Daoy (cell line): ENCODE measurements around the gene LHCGR. TPM values are rescaled to one million over a fixed set of nuclear protein-coding genes. Genes with fewer than 3 reads are reported as not detected.
"Not testable (repeated sequence)": the region's sequence is repeated elsewhere in the genome, so short reads cannot be mapped to it uniquely, and the experiment has no call there.

ENCODE experiments used
- DNase-seq: peaks from one replicate; pipeline ENCODE4 v3.0.0-alpha.2; 2015; ENCODE audit warnings: low read depth
- total RNA-seq: library from RNA; depleted of rRNA; stranded (reverse); fragments of >200 nt; shearing (Covaris generic); gene quantifications from 2 replicates; pipeline ENCODE4 v1.2.3, GENCODE V29; 2014; rRNA removed

Gene LHCGR
- total RNA-seq, 1 experiment from 2014 or later, result not detected

DNA sequence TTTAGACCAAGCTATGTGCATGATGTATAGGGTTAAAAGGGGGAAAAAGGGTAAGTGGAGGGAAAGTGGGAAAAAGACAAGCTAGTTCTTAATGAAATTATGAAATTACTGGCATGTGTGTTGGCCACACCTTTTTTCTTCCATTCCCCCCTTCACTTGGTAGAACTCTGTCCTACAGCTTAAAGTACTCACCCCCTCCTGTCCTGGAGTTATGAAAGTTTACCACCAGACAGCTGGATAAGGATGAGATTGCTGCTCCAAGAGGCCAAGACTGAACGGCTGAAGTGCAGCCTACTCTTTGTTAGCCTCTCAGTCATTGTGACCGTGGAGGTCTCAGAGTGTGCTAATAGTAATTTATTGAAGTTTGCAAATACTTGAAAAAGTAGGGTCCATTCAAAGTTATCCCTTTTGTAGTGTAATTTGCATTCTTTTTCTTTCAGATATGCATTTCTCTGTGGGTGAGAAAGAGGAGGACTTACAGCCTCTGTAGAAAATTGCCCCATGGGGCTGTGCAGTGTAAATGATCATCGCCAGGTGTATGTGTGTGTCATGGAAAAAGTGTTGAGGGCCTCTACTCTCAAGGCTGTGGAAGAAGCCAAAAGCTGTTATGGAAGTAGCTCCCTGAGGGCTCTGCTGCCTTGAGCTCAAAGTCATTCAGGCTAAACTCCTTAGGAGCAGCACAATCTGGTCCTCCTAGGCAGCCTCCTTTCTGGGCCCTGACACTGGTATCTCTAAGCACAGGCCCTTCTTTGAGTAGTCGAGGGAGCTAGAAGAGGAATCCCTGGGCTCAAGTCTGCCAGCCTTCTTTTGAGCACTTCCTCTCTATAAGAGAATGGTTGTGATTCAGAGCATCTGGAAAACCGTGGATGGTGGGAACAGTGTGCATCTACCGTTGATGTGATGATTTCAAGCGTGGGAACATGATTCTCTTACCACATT is 46.2 kb downstream of the LHCGR start:
- DNase-seq, result no peak

DNA sequence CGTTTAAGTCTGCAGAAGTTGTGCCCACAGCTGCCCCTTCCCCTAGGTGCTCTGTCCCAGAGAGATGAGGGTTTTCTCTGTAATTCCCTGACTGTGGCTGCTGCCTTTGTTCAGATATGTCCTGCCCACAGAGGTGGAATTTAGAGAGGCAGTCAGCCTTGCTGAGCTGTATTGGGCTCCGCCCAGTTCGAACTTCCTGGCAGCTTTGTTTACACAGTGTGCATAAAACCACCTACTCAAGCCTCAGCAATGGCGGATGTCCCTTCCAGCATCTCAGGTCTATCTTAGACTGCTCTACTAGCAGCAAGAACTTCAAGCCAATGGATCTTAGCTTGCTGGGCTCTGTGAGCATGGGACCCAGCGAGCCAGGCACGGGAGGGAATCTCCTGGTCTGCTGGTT is 48.1 kb downstream of the LHCGR start:
- no peak for DNase-seq

DNA sequence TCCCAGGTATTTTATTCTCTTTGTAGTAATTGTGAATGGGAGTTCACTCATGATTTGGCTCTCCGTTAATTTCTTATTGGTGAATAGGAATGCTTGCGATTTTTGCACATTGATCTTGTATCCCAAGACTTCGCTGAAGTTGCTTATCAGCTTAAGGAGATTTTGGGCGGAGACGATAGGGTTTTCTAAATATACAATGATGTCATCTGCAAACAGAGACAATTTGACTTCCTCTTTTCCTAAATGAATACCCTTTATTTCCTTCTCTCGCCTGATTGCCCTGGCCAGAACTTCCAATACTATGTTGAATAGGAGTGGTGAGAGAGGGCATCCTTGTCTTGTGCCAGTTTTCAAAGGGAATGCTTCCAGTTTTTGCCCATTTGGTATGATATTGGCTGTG is 51.9 kb downstream of the LHCGR start:
- DNase-seq, result not testable (repeated sequence)

DNA sequence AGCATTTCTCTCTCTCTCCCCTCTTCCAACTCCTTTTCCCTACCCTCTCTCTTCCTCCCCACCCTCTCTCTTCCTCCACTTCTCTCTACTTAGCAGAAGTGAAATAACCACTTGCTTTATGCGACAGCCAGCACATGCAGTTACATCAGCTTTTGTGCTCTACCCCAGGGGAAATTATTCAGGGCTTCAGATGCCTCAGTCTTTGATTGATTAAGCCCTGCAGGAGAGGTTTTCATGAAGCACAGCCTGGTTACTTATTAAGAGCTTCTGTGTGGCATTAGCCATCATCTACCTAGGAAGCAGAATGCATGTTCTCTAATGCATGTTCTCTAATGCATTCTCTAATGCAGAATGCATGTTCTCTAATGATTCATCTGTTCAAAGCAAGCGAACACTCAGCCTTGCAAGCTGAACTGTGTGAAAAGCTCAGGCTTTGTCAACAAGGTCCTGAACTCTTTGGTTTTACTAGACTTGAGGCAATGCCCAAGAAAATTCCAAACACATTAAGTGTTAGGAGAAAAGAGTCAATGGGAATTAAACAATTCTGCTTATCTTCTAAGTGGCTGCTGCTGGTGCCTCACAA is 56.1 kb downstream of the LHCGR start:
- no peak for DNase-seq

DNA sequence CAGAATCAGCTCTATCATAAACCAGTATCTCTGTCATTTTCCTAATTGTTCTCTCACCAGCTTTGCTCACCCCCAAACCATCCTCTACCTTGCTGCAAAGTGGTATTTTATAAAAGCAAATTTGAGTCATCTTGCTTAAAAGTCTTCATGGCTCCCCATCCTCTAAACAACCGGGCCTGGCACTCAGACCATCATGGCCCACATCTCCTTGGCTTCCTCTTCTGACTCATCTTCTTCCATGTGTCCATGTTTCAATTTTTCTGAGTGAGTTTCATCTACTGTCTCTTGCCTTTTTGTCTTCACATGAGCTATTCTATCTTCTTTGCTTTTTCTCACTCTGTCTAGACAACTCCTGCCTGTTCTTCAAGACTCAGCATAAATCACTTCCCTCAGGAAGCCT is 58.6 kb downstream of the LHCGR start:
- DNase-seq, result no peak

DNA sequence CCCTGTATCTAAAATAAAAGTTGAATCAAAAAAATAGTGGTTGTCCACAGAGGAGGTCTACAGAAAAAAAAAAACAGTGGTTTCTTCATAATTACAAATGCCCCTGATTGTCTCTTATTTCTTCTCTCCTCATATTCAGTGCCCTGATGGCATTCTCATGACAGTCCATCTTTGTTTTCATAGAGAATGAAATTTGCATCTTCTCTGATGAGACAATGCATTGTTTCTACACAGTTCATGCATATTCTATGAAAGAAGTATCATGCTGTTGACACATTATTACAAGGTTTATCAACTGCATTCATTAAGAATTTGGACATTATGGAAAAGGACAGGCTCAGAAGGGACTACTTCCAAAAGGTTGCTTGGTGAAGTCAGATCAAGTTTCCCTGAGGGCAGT is 59.5 kb downstream of the LHCGR start:
- DNase-seq, result no peak

DNA sequence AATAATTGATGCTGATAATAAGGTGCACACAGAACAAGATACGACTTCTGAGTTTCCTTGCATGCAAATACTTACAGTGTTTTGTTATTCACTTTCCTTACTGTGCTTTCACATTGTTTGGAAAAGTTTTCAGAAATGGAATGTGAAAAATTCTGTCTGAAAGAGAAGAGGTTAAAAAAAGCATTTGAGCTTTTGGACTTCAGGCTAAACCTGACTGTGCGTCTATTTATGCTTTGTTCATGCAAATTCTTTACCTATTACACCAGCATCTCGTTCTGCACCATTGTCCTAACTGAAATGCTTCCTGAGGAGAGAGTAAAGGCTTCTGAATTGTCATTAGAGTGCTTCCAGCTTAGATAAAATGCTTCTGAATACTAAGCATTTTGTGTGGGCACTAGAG is 61.4 kb downstream of the LHCGR start:
- DNase-seq, result no peak

DNA sequence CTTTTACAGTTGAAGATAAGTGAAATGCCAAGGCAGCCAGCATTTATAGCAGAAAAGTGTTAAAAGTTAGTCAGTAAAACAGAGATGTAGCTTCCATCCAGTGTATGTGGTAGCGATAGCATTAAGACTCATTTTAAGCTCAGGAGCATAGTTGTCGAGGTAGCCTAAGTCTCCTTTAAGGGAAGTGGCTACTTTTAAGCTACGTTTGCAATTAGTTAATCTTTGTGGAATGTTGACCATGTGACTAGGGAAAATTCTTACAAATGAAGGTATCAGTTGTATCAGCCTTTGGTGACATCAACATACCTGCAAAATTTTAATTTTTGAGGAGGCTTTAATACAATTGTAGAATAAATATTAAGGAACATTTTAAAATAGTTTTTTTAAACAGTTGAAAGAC is 61.9 kb downstream of the LHCGR start:
- DNase-seq, result no peak

DNA sequence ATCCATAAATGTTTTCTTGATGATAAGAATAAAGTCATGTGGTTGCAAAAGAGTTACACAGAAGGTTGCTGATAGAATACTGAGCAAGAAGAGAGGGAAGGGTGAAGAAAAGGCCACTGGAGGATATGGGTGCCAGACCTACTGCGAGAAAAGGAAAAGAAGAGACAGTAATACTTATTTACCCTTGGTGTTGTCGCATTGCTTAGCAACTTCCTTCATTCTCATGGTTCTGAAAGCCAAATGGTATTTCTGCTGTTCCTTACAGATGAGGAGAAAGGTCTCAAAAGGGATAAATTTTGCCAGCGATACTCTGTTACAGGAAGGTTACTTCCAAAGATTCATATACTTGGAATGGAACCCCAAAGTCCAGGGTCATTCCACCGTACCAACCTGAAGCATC is 62.5 kb downstream of the LHCGR start:
- DNase-seq, result no peak

DNA sequence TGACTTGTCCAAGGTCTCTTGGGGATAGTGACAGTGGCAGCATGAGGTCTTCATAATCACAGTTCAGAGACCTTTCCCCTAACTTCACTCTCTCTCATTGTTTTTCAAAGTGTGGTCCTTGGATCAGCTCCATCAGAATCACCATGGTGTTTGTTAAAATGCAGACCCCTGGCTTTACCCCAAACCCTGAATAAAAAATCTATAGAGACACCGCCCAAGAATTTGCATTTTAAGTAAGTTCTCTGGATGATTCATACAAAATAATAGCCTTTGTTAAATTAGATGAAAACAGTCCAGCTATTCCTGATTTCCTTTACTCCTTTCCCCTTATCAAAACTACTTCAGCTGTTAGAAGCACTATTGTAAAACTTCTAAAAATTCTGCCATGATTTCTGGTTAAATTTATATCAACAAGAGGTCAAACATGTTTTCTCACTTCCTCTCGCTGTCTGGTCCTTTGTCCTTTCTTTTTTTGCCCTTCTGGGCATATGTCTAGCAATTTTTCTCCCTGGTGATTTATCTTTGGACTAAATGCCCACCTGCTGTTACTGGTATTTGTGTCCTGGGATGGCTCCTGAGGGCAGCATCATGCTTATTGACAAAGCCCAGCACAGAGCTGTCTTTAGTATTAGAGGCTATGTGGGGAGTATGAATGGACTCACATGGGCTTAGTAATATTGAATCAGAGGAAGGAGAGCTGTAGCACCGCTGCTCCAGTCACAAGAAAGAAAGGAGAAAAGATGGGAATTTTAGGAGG is 63.4 kb downstream of the LHCGR start:
- DNase-seq, result no peak

DNA sequence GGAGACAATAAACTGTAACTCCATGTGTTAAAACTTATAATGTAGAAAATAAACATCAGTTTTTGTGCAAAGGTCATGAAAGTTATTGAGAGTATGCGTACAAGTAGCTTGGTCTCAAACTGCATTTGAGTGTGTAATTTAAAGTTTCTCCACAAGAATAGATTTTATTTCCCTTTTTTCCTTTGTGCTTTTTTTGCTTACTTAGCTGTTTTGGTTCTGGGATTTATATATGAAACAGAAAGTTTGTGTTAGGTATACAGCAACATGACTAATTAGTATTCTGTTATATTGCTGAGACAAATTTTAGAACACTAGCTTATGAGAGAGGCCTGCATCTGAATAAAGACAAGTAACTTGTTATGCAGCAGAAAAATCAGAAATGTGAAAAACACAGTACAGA is 70.4 kb downstream of the LHCGR start:
- no peak for DNase-seq

DNA sequence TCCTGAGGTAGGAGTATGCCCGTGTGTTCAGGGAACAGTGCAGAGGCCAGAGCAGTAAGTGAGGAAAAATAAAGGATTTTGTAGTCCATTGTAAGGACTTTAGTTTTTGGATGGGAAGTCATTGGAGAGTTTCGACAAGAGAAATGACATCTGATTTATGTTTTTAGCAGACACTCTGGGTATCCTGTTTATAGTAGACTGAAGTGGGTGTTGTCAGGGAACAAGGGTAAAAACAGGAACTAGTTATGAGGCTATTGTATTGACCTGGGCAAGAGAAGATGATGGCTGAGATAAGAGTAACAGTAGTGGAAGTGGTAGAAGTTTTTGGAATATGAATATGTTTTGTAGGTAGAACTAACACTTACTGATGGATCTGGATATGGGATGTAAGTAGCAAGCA is 78.1 kb downstream of the LHCGR start:
- DNase-seq, result no peak

DNA sequence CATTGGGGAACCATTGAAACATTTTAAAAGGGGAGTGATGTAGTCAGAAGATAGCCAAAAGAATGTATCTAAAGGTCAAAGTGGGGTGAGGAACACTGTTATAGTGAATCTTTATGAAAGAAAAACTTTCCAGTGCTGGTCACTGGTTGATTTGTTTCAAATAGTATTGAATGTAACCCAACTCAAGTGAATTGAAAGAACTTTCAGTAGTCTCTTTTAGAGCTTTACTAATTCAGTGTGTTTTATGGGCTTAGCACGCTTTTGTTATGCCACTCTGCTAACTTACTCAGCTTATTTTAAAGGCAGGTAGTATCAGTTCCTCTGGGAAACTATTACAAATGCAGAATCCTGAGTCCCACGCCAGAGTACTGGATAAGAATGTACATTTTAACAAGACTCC is 80.6 kb downstream of the LHCGR start:
- DNase-seq, result no peak

DNA sequence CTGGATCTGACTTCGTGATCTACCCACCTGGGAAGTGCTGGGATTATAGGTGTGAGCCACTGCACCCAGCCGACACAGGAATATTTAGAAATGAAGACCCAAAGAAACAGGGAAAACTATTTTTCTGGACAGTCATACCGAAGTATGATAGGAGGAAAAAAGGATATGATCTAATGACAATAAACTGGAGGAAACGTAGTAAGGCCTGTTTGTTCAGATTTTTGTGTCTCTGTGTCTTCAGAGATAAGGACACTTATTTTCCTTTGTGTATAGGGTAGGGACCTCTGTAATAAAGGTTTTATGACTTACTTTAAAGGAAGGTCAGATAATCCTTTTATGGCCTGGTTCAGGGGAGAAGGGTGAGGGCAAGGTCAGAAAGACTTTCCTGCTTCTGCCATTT is 81.9 kb downstream of the LHCGR start:
- DNase-seq, result no peak

DNA sequence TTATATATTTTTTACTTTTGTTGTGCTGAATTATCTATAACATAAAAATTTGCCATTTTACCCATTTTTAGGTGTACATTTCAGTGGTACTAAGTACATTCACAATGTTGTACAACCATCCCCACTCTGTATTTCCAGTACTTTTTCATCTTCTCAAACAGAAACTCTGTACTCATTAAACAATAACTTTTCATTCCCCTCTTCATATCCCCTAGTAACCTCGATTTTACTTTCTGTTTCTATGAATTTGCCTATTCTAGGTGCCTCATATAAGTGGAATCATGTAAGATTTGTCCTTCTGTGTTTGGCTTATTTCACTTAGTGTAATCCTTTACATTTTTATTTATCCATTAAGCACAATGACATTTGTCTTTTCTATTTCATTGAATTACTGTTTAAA is 86.5 kb downstream of the LHCGR start:
- no peak for DNase-seq

DNA sequence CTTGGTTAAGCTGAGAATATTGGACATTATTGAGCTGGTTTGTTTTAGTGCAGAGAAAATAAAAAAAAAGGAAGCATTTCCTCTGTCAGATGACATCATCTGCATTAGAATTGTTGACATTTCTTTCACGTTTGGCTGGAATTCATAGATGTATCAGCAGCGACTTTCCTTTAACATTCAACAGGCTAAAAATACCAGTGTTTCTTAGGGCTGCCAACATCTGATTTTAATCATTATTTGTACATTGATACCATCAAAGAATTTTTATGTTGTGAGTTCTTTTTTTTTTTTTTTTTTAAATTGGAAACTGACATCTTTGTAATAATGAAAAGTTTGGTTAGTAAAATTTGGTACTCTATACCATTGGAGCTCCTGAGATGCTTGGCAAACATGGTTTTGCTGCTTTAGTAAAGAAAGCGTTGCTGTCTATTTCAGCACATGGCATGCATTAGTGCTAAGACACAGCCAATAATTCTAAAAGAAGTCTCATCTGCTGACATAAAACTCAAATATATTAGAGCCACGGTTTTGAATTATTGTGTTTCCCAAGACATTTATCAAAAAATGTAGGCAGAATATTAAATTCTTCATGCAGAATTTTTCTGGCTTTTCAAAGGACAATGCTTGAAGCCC is 104.2 kb downstream of the LHCGR start:
- DNase-seq, result no peak

DNA sequence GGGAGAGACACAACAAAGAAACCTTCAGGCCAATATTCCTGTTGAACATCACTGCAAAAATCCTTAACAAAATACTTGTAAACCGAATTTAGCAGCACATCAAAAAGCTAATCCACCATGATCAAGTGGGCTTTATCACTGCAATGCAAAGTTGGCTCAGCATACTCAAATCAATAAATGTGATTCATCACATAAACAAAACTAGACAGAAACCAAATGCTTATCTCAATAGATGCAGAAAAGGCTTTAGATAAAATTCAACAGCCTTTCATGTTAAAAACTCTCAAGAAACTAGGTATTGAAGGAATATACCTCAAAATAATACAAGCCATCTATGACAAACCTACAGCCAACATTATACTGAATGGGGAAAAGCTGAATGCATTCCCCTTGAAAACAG is 117.3 kb downstream of the LHCGR start:
- DNase-seq, result no peak

Other genes with a start within 250 kb of the LHCGR start
- 1.7 and 3.3 TPM in 2 replicates for gene STON1, start 225.6 kb downstream of the LHCGR start, total RNA-seq
- gene GTF2A1L, start 137.9 kb downstream of the LHCGR start, total RNA-seq, result not detected in 2 replicates